Measurements from ENCODE around the gene ZNF326.

- TF ChIP-seq CTCF (IDR thresholded peaks at IDR 0.05; ENCODE audit: low read depth, low read length, poor library complexity, severe bottlenecking) (no peak), EZH2phosphoT487 (IDR thresholded peaks at IDR 0.05; ENCODE audit: borderline replicate concordance, low read length) (no peak)
Observed at GRCh38 chr1:89955311-89956205, 39.4 kb upstream of the ZNF326 start.

Data from DOHH2 (cell line).